HG02885 (cell line): ENCODE measurements around the gene ANGPTL2.

Experiments
- ATAC-seq: cut with Tn5 transposase; IDR thresholded peaks from one replicate; pipeline ENCODE4 v1.9.1; 2021; ENCODE audit warnings: mild to moderate bottlenecking; ENCODE audit not compliant: unreplicated experiment, poor library complexity

The ANGPTL2 gene

GRCh38 chr9:127137640-127138360 is 15.4 kb upstream of the ANGPTL2 start:
- ATAC-seq, result no peak

GRCh38 chr9:127136880-127137639 is 14.6 kb upstream of the ANGPTL2 start:
- ATAC-seq, result no peak

- ATAC-seq, result no peak
Observed at GRCh38 chr9:127136081-127136879, 13.8 kb upstream of the ANGPTL2 start.

DNA sequence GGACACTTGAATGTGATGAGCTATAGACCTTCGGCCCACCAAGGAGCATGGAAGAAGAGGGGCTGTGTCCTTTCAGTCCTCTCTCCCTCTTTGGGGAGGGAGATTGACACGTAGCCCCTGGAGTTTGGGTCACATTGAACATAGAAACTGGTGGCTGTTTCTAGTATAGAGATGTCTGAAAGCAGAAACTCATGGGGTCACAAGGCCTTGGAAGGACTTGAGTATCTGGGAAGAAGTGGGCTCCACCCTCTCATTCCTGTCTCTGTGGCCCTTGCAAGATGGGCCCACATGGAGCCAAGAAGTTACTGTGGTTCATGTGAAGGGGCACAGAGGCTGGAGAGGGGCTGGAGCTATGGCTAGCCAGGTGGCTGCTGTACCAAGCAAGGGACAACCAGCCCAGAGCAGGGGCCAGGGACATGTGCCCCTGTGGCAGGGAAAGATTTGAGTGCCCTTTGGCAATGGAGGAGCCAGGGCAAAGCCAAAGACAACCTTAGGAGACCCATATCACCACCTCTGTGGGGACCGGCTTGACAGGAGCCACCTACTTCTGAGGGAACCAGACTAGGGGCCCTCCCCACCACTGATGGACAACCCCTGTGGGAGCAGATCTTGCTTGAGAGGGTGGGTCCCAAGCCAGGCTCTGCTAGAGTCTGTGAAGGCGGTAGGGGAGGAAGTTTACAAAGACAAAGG is 12.8 kb upstream of the ANGPTL2 start:
- no peak for ATAC-seq

DNA sequence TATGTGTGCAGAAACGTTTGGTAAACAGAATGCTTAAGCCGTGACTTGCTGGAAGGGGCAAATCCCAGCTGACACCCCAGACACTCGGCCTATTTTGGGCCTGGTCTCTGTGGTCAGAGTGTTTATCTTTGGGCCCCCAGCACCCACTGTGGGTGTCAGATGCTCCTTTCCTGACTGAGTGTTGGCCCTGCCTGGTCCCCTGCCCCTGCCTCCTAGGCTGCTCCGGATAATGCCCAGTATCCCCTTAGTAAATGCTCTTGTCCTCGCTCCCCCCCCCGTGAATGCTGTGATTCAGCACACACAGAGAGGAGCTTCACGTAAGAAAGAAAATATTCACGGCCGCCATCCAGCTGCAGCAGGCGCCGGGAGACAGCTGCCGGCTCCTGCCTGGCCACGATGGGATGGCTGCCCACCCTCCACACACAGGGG is 11.3 kb upstream of the ANGPTL2 start:
- no peak for ATAC-seq

- no peak for ATAC-seq
Observed at GRCh38 chr9:127132921-127133647, 10.6 kb upstream of the ANGPTL2 start.

DNA sequence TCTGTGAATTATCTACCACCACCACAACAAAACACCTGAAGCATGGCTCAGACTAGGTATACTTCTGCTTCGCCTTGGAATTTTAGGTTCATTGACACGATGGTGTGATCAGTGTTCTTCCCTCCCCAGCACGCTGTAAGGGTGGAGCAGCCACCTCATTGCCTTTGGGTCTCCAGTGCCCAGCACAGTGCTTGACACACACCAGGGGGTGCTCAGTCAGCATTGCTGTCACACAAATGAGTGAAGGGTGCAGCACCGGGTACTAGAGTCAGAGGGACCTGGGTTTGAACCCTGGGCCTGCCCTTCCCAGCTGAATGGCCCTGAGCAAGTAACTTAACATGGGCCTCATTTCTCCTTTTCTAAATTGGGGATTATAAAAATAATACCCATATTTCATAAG is 9.9 kb upstream of the ANGPTL2 start:
- no peak for ATAC-seq

DNA sequence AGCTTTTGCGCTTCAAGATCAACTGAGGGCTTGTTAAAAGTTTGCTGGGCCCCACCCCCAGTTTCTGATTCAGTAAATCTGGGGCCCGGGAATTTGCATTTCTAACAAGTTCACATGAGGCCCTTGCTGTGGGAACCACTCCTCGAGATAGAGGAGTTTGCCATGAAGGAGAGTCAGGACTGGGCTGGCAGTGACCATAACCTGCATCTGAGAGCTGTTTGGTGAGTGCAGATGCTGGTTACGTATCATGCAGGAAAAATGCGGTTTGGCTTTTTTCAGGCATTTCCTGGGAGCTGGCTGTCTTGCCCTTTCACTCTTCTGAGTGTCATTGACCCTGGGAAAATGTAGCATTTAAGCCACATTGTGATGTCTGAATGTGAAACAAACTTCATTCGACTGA is 9.4 kb upstream of the ANGPTL2 start:
- no peak for ATAC-seq

GRCh38 chr9:127130661-127131538 is 8.5 kb upstream of the ANGPTL2 start:
- no peak for ATAC-seq

GRCh38 chr9:127130235-127130634 is 7.8 kb upstream of the ANGPTL2 start:
- ATAC-seq, result no peak

- no peak for ATAC-seq
Observed at GRCh38 chr9:127129718-127130085, 7.3 kb upstream of the ANGPTL2 start.

- ATAC-seq, result no peak
Observed at GRCh38 chr9:127129073-127129717, 6.8 kb upstream of the ANGPTL2 start.

GRCh38 chr9:127128341-127129072 is 6.1 kb upstream of the ANGPTL2 start:
- ATAC-seq, result no peak

DNA sequence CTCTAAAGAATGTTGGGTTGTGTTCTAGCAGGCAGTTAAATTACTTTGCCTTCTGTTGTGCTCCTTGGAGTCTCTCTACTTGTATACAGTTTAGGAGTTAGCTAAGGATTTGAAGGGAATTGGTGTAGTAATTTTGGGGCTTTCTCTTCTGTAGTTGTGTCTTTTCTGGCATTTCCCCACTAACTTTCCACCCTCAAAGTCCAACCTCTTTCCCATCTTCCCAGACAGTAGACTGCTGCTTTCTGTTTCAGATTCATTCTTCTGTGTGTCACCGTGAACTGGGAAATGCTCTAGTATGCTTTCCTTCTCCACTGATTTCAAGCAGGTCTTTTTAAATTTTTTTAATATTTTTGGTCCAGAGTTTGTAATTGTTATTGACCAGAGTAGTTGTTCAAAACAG is 4.5 kb upstream of the ANGPTL2 start:
- no peak for ATAC-seq

DNA sequence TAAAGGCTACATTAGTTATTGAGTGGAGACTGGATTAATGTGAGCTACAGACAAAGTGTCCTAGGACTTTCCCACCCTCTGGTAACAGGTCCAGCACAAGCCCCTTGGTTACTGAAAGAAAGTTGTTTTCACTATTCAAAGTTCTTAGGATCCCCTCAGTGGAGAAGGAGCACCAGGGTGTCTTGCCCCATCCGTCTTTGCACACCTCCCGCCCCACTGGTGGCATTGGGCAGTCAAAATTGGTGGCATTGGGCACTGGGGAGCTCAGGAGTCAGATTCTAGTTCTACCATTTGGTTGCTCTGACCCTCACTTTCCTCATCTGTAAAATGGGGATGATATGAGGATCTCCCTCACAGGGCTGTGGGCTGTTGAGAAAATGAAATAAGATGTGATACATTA is 2.4 kb upstream of the ANGPTL2 start:
- no peak for ATAC-seq

DNA sequence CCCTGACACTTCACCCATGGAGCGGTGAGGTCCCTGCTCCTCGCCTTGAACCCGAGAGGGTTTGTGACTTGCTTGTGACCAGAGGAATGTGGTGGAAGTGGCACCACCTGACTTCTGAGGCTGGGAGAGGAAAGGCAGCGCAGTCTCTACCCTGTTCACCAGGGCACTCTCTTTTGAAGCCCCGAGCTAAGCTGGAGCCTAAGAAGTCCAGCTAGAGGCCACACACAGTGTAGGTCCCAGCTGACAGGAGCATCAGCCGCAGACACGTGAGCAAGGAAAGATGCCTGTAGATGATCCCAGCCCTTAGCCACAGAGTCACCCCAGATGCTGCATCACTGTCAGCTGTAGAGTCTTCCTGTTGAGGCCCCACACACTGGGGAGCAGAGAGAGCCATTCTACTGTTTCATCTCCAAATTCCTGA is 1.7 kb upstream of the ANGPTL2 start:
- no peak for ATAC-seq

- ATAC-seq, result no peak
Observed at GRCh38 chr9:127123064-127123890, 842 bp upstream of the ANGPTL2 start.
